ENCODE data around the gene PTPN3.

Gene PTPN3

DNA sequence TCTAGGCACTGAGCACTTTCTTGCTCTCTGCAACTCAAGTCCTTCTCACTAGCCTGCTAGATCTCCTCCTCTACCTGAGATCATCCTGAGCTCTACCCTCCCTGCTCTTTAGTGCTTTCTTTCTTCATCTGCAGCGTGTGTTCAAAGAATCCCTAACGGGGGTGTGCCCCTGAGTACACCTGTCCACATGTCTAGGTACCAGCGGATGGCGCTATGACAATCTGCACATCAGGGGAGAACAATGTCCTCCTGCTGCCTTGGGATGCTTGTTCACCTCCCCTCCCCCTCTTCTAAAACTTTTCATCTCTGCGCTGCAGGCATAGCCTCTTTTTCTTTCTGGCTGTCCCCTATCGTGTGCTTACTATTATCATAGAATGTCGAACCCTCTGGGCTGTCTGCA, 42.7 kb downstream of the PTPN3 start:
- H3K4me2 ChIP-seq (ENCODE audit: low read length, poor library complexity, severe bottlenecking), result no peak overlapping the region
- H4K8ac ChIP-seq (ENCODE audit: low read length), result no peak overlapping the region
- no peak overlapping the region for H3K4me3 ChIP-seq (ENCODE audit: insufficient read depth in 1 of 2, low read depth in 1 of 2, low read length in 2 of 2)
- no peak overlapping the region for H2BK120ac ChIP-seq (ENCODE audit: low read depth, low read length)
- no peaks in the 10 kb centered on the region for H3K9me3 ChIP-seq (ENCODE audit: control insufficient read depth, low read length)
- peaks cover 2% of the 10 kb centered on the region for H3K4me1 ChIP-seq (ENCODE audit: control insufficient read depth, insufficient read depth, low read depth, low read length)
- H3K36me3 ChIP-seq (ENCODE audit: control insufficient read depth in 1 of 2, insufficient read depth in 2 of 2, low read depth in 1 of 2, low read length in 2 of 2), result peaks cover 0 to 36% of the 10 kb centered on the region in 2 experiments
- no peak overlapping the region for H4K91ac ChIP-seq (ENCODE audit: low read length)
- H2AFZ ChIP-seq (ENCODE audit: low read depth, low read length), result no peak overlapping the region
- H2BK15ac ChIP-seq (ENCODE audit: low read depth, poor library complexity, severe bottlenecking), result no peak overlapping the region
- peaks cover 0 to 2% of the 10 kb centered on the region in 2 experiments for H3K27me3 ChIP-seq (ENCODE audit: control insufficient read depth in 1 of 2, insufficient read depth in 1 of 2, low read length in 2 of 2)
- peaks cover 34% of the 10 kb centered on the region for H3K79me1 ChIP-seq (replicated peaks; ENCODE audit: low read length, poor library complexity, severe bottlenecking)
- H3K18ac ChIP-seq (ENCODE audit: low read depth in 1 of 2, low read length in 2 of 2), result no peak overlapping the region
- H3K27ac ChIP-seq (ENCODE audit: low read length, poor library complexity, severe bottlenecking), result no peak overlapping the region
- no peak overlapping the region for H3K14ac ChIP-seq (ENCODE audit: low read length in 2 of 2)
- H2AK5ac ChIP-seq (ENCODE audit: low read length, severe bottlenecking), result no peak overlapping the region
- H3K9ac ChIP-seq (ENCODE audit: low read length), result no peak overlapping the region
- DNase-seq, result no peak
- no peak overlapping the region for H2BK5ac ChIP-seq (ENCODE audit: low read depth, low read length, poor library complexity, severe bottlenecking)
- H3K4ac ChIP-seq (ENCODE audit: low read depth in 1 of 2, low read length in 2 of 2), result no peak overlapping the region
- no peak overlapping the region for H2BK12ac ChIP-seq (ENCODE audit: low read length in 2 of 2)
- 89% methylated on average over 7 of the region's 7 CpGs for WGBS
- H3K23ac ChIP-seq (ENCODE audit: low read length in 2 of 2), result no peak overlapping the region

DNA sequence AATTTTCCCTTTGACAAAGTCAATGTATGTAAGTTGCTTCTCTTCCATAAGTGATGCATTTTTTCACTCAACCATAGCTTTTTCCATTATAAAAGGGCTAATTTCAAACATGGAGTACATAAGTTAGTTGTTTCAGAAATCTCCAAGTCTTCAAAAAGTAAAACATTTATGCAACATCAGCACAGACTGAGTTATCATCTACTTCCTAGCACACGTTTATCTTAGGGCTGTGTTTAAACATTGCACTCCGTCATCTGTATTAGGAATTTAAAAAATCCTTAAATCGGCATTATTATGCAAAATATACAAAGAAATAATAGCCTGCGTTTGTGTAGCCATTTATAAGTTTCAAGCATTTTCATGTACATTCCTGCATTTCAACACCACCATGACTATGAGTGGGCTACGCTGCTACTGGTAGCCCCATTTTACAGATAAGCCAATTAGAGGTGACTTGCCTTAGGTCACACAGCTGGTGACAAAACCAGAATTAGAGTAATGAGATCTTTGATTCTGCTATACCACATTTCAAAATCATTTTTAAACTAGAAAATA, 43.4 kb downstream of the PTPN3 start:
- peaks cover 0 to 2% of the 10 kb centered on the region in 2 experiments for H3K27me3 ChIP-seq (ENCODE audit: control insufficient read depth in 1 of 2, insufficient read depth in 1 of 2, low read length in 2 of 2)
- WGBS, result 89% methylated on average over 5 of the region's 5 CpGs
- no peak overlapping the region for H3K14ac ChIP-seq (ENCODE audit: low read length in 2 of 2)
- H3K27ac ChIP-seq (ENCODE audit: low read length, poor library complexity, severe bottlenecking), result no peak overlapping the region
- H3K36me3 ChIP-seq (ENCODE audit: control insufficient read depth in 1 of 2, insufficient read depth in 2 of 2, low read depth in 1 of 2, low read length in 2 of 2), result peaks cover 0 to 32% of the 10 kb centered on the region in 2 experiments
- H4K8ac ChIP-seq (ENCODE audit: low read length), result no peak overlapping the region
- H3K4me1 ChIP-seq (ENCODE audit: control insufficient read depth, insufficient read depth, low read depth, low read length), result peaks cover 2% of the 10 kb centered on the region
- H2BK15ac ChIP-seq (ENCODE audit: low read depth, poor library complexity, severe bottlenecking), result no peak overlapping the region
- H2BK12ac ChIP-seq (ENCODE audit: low read length in 2 of 2), result no peak overlapping the region
- no peak for DNase-seq
- no peak overlapping the region for H3K9ac ChIP-seq (ENCODE audit: low read length)
- H3K4ac ChIP-seq (ENCODE audit: low read depth in 1 of 2, low read length in 2 of 2), result no peak overlapping the region
- H3K9me3 ChIP-seq (ENCODE audit: control insufficient read depth, low read length), result no peaks in the 10 kb centered on the region
- H3K23ac ChIP-seq (ENCODE audit: low read length in 2 of 2), result no peak overlapping the region
- H2AK5ac ChIP-seq (ENCODE audit: low read length, severe bottlenecking), result no peak overlapping the region
- no peak overlapping the region for H3K4me2 ChIP-seq (ENCODE audit: low read length, poor library complexity, severe bottlenecking)
- no peak overlapping the region for H3K18ac ChIP-seq (ENCODE audit: low read depth in 1 of 2, low read length in 2 of 2)
- H2BK120ac ChIP-seq (ENCODE audit: low read depth, low read length), result no peak overlapping the region
- no peak overlapping the region for H2AFZ ChIP-seq (ENCODE audit: low read depth, low read length)
- peaks cover 29% of the 10 kb centered on the region for H3K79me1 ChIP-seq (replicated peaks; ENCODE audit: low read length, poor library complexity, severe bottlenecking)
- no peak overlapping the region for H4K91ac ChIP-seq (ENCODE audit: low read length)
- no peak overlapping the region for H2BK5ac ChIP-seq (ENCODE audit: low read depth, low read length, poor library complexity, severe bottlenecking)
- H3K4me3 ChIP-seq (ENCODE audit: insufficient read depth in 1 of 2, low read depth in 1 of 2, low read length in 2 of 2), result no peak overlapping the region

DNA sequence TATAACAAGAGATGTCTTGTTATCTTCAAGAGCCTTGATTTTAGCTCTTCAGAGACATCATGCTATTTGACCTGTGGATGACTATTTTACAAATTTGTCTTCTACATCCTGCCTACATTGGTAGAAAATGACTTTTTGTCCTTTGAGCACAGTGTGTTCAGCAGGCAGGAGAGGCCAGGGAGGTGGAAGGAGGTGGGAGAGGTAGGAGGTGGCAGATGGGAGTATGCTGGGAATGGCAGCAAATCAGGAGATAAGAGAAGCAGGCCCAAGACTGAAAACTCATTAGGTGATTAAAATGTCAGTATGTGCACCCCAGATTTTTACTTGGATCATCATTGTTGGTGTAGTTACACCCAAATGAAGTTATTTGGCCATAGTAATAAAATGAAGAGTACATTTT, 44.1 kb downstream of the PTPN3 start:
- H3K18ac ChIP-seq (ENCODE audit: low read depth in 1 of 2, low read length in 2 of 2), result no peak overlapping the region
- H3K4me3 ChIP-seq (ENCODE audit: insufficient read depth in 1 of 2, low read depth in 1 of 2, low read length in 2 of 2), result no peak overlapping the region
- H2BK15ac ChIP-seq (ENCODE audit: low read depth, poor library complexity, severe bottlenecking), result no peak overlapping the region
- H3K4ac ChIP-seq (ENCODE audit: low read depth in 1 of 2, low read length in 2 of 2), result no peak overlapping the region
- H3K27ac ChIP-seq (ENCODE audit: low read length, poor library complexity, severe bottlenecking), result no peak overlapping the region
- H3K79me1 ChIP-seq (replicated peaks; ENCODE audit: low read length, poor library complexity, severe bottlenecking), result peaks cover 22% of the 10 kb centered on the region
- peaks cover 3% of the 10 kb centered on the region for H3K4me1 ChIP-seq (ENCODE audit: control insufficient read depth, insufficient read depth, low read depth, low read length)
- H2BK12ac ChIP-seq (ENCODE audit: low read length in 2 of 2), result no peak overlapping the region
- H2AFZ ChIP-seq (ENCODE audit: low read depth, low read length), result no peak overlapping the region
- H3K36me3 ChIP-seq (ENCODE audit: control insufficient read depth in 1 of 2, insufficient read depth in 2 of 2, low read depth in 1 of 2, low read length in 2 of 2), result peaks cover 0 to 34% of the 10 kb centered on the region in 2 experiments
- H4K8ac ChIP-seq (ENCODE audit: low read length), result no peak overlapping the region
- H2BK120ac ChIP-seq (ENCODE audit: low read depth, low read length), result no peak overlapping the region
- no peak overlapping the region for H3K23ac ChIP-seq (ENCODE audit: low read length in 2 of 2)
- H2BK5ac ChIP-seq (ENCODE audit: low read depth, low read length, poor library complexity, severe bottlenecking), result no peak overlapping the region
- no peak overlapping the region for H4K91ac ChIP-seq (ENCODE audit: low read length)
- H3K27me3 ChIP-seq (ENCODE audit: control insufficient read depth in 1 of 2, insufficient read depth in 1 of 2, low read length in 2 of 2), result peaks cover 0 to 2% of the 10 kb centered on the region in 2 experiments
- H3K4me2 ChIP-seq (ENCODE audit: low read length, poor library complexity, severe bottlenecking), result no peak overlapping the region
- no peak overlapping the region for H3K9ac ChIP-seq (ENCODE audit: low read length)
- H2AK5ac ChIP-seq (ENCODE audit: low read length, severe bottlenecking), result no peak overlapping the region
- no peak overlapping the region for H3K14ac ChIP-seq (ENCODE audit: low read length in 2 of 2)
- no peaks in the 10 kb centered on the region for H3K9me3 ChIP-seq (ENCODE audit: control insufficient read depth, low read length)
- DNase-seq, result no peak

DNA sequence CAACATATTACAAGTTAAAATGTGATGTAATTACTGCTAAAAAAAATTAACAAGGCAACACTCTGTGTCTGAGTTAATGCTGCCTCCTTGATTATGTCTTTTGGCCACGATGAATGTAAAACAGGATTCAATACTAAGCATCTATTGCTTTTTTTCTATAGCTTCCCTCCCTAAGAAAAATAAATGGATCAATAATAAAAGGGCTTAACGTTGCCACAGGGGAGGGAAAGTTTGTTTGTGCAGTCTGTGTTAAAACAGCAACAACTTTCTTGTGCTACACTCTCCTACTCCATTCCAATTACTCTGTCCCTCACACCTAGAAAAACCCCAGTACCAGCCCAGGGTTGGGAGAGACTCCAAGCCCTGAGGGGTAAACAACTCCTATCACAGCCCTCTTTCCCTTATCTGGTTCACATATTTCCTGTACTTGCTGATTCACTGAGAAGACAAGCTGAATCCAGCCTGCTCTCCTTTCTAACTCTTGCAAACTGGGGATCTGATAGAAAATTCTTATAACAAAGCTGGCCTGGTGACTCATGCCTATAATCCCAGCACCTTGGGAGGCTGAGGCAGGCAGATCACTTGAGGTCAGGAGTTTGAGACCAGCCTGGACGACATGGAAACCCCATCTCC, 44.8 kb downstream of the PTPN3 start:
- 87% methylated on average over 2 of the region's 3 CpGs for WGBS
- Histone ChIP-seq H3K9ac (ENCODE audit: low read length) (no peak overlapping the region), H3K14ac (ENCODE audit: low read length in 2 of 2) (no peak overlapping the region), H2BK5ac (ENCODE audit: low read depth, low read length, poor library complexity, severe bottlenecking) (no peak overlapping the region), H2AFZ (ENCODE audit: low read depth, low read length) (no peak overlapping the region), H3K79me1 (replicated peaks; ENCODE audit: low read length, poor library complexity, severe bottlenecking) (peaks cover 18% of the 10 kb centered on the region), H2BK120ac (ENCODE audit: low read depth, low read length) (no peak overlapping the region), H4K91ac (ENCODE audit: low read length) (no peak overlapping the region), H3K4me3 (ENCODE audit: insufficient read depth in 1 of 2, low read depth in 1 of 2, low read length in 2 of 2) (no peak overlapping the region), H2BK15ac (ENCODE audit: low read depth, poor library complexity, severe bottlenecking) (no peak overlapping the region), H3K9me3 (ENCODE audit: control insufficient read depth, low read length) (no peaks in the 10 kb centered on the region), H2AK5ac (ENCODE audit: low read length, severe bottlenecking) (no peak overlapping the region), H4K8ac (ENCODE audit: low read length) (no peak overlapping the region), H2BK12ac (ENCODE audit: low read length in 2 of 2) (no peak overlapping the region), H3K4ac (ENCODE audit: low read depth in 1 of 2, low read length in 2 of 2) (no peak overlapping the region), H3K18ac (ENCODE audit: low read depth in 1 of 2, low read length in 2 of 2) (no peak overlapping the region), H3K4me2 (ENCODE audit: low read length, poor library complexity, severe bottlenecking) (no peak overlapping the region), H3K27ac (ENCODE audit: low read length, poor library complexity, severe bottlenecking) (peak overlapping the region; percentile 44), H3K23ac (ENCODE audit: low read length in 2 of 2) (no peak overlapping the region), H3K36me3 (ENCODE audit: control insufficient read depth in 1 of 2, insufficient read depth in 2 of 2, low read depth in 1 of 2, low read length in 2 of 2) (peaks cover 0 to 36% of the 10 kb centered on the region in 2 experiments), H3K4me1 (ENCODE audit: control insufficient read depth, insufficient read depth, low read depth, low read length) (peaks cover 5% of the 10 kb centered on the region), H3K27me3 (ENCODE audit: control insufficient read depth in 1 of 2, insufficient read depth in 1 of 2, low read length in 2 of 2) (peaks cover 0 to 2% of the 10 kb centered on the region in 2 experiments)
- DNase-seq, result peak; percentile 59
